ENCODE data around the gene CD79B. TPM values are rescaled to one million over a fixed set of nuclear protein-coding genes. Genes with fewer than 3 reads are reported as not detected.
A peak's percentile ranks its signal among the peaks of the same experiment; 100 is the strongest.

The CD79B gene
- total RNA-seq, 1 experiment from 2014 or later: 0.59 TPM

DNA sequence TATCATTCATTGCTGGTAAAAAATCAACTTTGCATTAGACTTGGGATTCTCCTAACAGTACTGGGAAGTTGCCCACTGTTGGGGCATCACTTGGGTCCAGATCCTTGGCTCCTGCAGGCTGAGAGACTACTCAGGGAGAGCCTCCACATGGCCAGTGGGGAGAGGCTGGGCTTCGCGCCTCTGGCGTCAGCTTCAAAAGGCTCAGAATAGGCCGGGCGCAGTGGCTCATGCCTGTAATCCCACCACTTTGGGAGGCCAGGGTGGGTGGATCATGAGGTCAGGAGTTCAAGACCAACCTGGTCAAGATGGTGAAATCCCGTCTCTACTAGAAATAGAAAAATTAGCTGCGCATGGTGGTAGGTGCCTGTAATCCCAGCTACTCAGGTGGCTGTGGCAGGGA lies 17.7 kb downstream of the CD79B start:
- no peaks in the 10 kb centered on the region for H4K20me1 ChIP-seq (ENCODE audit: insufficient read depth)
- no peak overlapping the region for H3K9ac ChIP-seq (ENCODE audit: low read length)
- DNase-seq (ENCODE audit: low read depth, low spot score) (no peak), ATAC-seq (no peak)
- intact Hi-C loops (cut with micrococcal nuclease): loop anchor here (5.0 kb wide), 1 partner anchor 368 kb away; no protein-coding TSS in a partner anchor
- no peaks in the 10 kb centered on the region for H3K9me2 ChIP-seq (ENCODE audit: insufficient read depth)
- no peak overlapping the region for H3K27ac ChIP-seq (ENCODE audit: low read depth, low read length)
- ChIA-PET CTCF (interaction anchor here (1.1 kb wide), 1 partner anchor 219 kb away, joined by 3 read pairs; no protein-coding TSS in a partner anchor), POLR2A (no interaction called here), RAD21 (ENCODE audit: low non-redundant PET in 1 of 2, low total read pairs in 2 of 2, uncharacterized antibody in 2 of 2, unreplicated experiment in 2 of 2) (no interaction called here)
- H3K36me3 ChIP-seq (ENCODE audit: control insufficient read depth in 1 of 2, insufficient read depth in 2 of 2, low read length in 2 of 2): no peaks in the 10 kb centered on the region
- TF ChIP-seq CEBPB (IDR thresholded peaks at IDR 0.05; ENCODE audit: low read depth): no peak
- no peaks in the 10 kb centered on the region for H3K4me1 ChIP-seq (ENCODE audit: control insufficient read depth in 1 of 2, insufficient read depth in 2 of 2, low read length in 2 of 2)
- no peaks in the 10 kb centered on the region for H3K79me2 ChIP-seq (ENCODE audit: insufficient read depth, low read length)
- no peaks in the 10 kb centered on the region for H3K9me3 ChIP-seq (ENCODE audit: control insufficient read depth in 1 of 2, insufficient read depth in 1 of 2, low read depth in 1 of 2, low read length in 2 of 2)
- no peak overlapping the region for H3K4me3 ChIP-seq (replicated peaks in 1 of 2; ENCODE audit: low read depth in 1 of 2, low read length in 2 of 2)
- H3K4me2 ChIP-seq (ENCODE audit: low read length): no peak overlapping the region
- H3K27me3 ChIP-seq (ENCODE audit: insufficient read depth, low read length): no peaks in the 10 kb centered on the region; the same call in 1 of the 2 replicates
- H2AFZ ChIP-seq (ENCODE audit: low read depth, low read length, poor library complexity, severe bottlenecking): no peak overlapping the region
- no TSS peak for BruUV-seq (replicated peaks)

GRCh38 chr17:63911657-63912100 lies 20.5 kb downstream of the CD79B start:
- BruUV-seq (replicated peaks): no TSS peak

More at GRCh38 chr17:63911657-63912100, 20.5 kb downstream of the CD79B start:
- DNase-seq (ENCODE audit: low read depth, low spot score) (peak; percentile 16), ATAC-seq (peak; percentile 86)
- ChIA-PET RAD21 (ENCODE audit: low non-redundant PET in 1 of 2, low total read pairs in 2 of 2, uncharacterized antibody in 2 of 2, unreplicated experiment in 2 of 2) (interaction anchor here (1.5 to 2.3 kb wide), 2 partner anchors 35 to 222 kb away, joined by 4 to 7 read pairs; no protein-coding TSS in a partner anchor), POLR2A (interaction anchor here (1.4 kb wide), 1 partner anchor 233 kb away, joined by 5 read pairs; no protein-coding TSS in a partner anchor), CTCF (interaction anchor here (0.6 to 3.6 kb wide), 10 partner anchors 8 to 304 kb away, joined by 3 to 28 read pairs (median 6); partner anchors contain the start of gene GH1)
- no peak overlapping the region for H3K4me3 ChIP-seq (replicated peaks in 1 of 2; ENCODE audit: low read depth in 1 of 2, low read length in 2 of 2)
- H3K36me3 ChIP-seq (ENCODE audit: control insufficient read depth in 1 of 2, insufficient read depth in 2 of 2, low read length in 2 of 2): no peaks in the 10 kb centered on the region
- intact Hi-C loops (cut with micrococcal nuclease): loop anchor here (5.0 kb wide), 1 partner anchor 371 kb away; no protein-coding TSS in a partner anchor
- no peaks in the 10 kb centered on the region for H3K9me2 ChIP-seq (ENCODE audit: insufficient read depth)
- H3K27ac ChIP-seq (ENCODE audit: low read depth, low read length): no peak overlapping the region
- no peak overlapping the region for H3K4me2 ChIP-seq (ENCODE audit: low read length)
- no peaks in the 10 kb centered on the region; the same call in 1 of the 2 replicates for H3K27me3 ChIP-seq (ENCODE audit: insufficient read depth, low read length)
- H3K9me3 ChIP-seq (ENCODE audit: control insufficient read depth in 1 of 2, insufficient read depth in 1 of 2, low read depth in 1 of 2, low read length in 2 of 2): no peaks in the 10 kb centered on the region
- H3K79me2 ChIP-seq (ENCODE audit: insufficient read depth, low read length): no peaks in the 10 kb centered on the region
- H3K9ac ChIP-seq (ENCODE audit: low read length): no peak overlapping the region
- TF ChIP-seq CTCF (IDR thresholded peaks at IDR 0.05 in 2 of 3, conservative IDR thresholded peaks at IDR 0.05 in 1 of 3; ENCODE audit: borderline replicate concordance in 1 of 3, insufficient read depth in 1 of 3, low read depth in 2 of 3, low read length in 2 of 3) (peak; percentile 57 to 78 (median 59); a peak in 4 of 6 replicates), TCF7L2 (IDR thresholded peaks at IDR 0.05; ENCODE audit: borderline replicate concordance, extremely low read depth, insufficient read depth, insufficient read length) (peak; percentile 69), EZH2phosphoT487 (IDR thresholded peaks at IDR 0.05; ENCODE audit: borderline replicate concordance) (no peak), RAD21 (IDR thresholded peaks at IDR 0.05; ENCODE audit: low read depth) (peak; percentile 62)
- H4K20me1 ChIP-seq (ENCODE audit: insufficient read depth): no peaks in the 10 kb centered on the region
- H3K4me1 ChIP-seq (ENCODE audit: control insufficient read depth in 1 of 2, insufficient read depth in 2 of 2, low read length in 2 of 2): no peaks in the 10 kb centered on the region
- H2AFZ ChIP-seq (ENCODE audit: low read depth, low read length, poor library complexity, severe bottlenecking): no peak overlapping the region

Measured in HCT116 (cell line).